ENCODE data around the gene ACTN4.

ACTN4 gene

GRCh38 chr19:38695832-38696728 is 48.6 kb downstream of the ACTN4 start:
- no peak for DNase-seq (ENCODE audit: low read depth)

GRCh38 chr19:38696729-38697055 is 49.2 kb downstream of the ACTN4 start:
- no peak for DNase-seq (ENCODE audit: low read depth)

GRCh38 chr19:38697197-38697596 is 49.7 kb downstream of the ACTN4 start:
- DNase-seq (ENCODE audit: low read depth), result no peak

- no peak for DNase-seq (ENCODE audit: low read depth)
These were observed 50.2 kb downstream of the ACTN4 start for GRCh38 chr19:38697641-38698071.

- no peak for DNase-seq (ENCODE audit: low read depth)
These were observed 51.0 kb downstream of the ACTN4 start for GRCh38 chr19:38698225-38699026.

GRCh38 chr19:38699027-38699346 is 51.5 kb downstream of the ACTN4 start:
- no peak for DNase-seq (ENCODE audit: low read depth)

- DNase-seq (ENCODE audit: low read depth), result no peak
These were observed 52.3 kb downstream of the ACTN4 start for GRCh38 chr19:38699647-38700349.

GRCh38 chr19:38700350-38700901 is 53.0 kb downstream of the ACTN4 start:
- DNase-seq (ENCODE audit: low read depth), result no peak

GRCh38 chr19:38700902-38701454 is 53.5 kb downstream of the ACTN4 start:
- no peak for DNase-seq (ENCODE audit: low read depth)

GRCh38 chr19:38701455-38702063 is 54.1 kb downstream of the ACTN4 start:
- no peak for DNase-seq (ENCODE audit: low read depth)

GRCh38 chr19:38702278-38702677 is 54.8 kb downstream of the ACTN4 start:
- DNase-seq (ENCODE audit: low read depth), result no peak

- DNase-seq (ENCODE audit: low read depth), result no peak
These were observed 56.1 kb downstream of the ACTN4 start for GRCh38 chr19:38703509-38703908.

GRCh38 chr19:38704488-38705026 is 57.1 kb downstream of the ACTN4 start:
- no peak for DNase-seq (ENCODE audit: low read depth)

- DNase-seq (ENCODE audit: low read depth), result no peak
These were observed 58.0 kb downstream of the ACTN4 start for GRCh38 chr19:38705197-38706019.

- no peak for DNase-seq (ENCODE audit: low read depth)
These were observed 59.5 kb downstream of the ACTN4 start for GRCh38 chr19:38706792-38707511.

- no peak for DNase-seq (ENCODE audit: low read depth)
These were observed 60.2 kb downstream of the ACTN4 start for GRCh38 chr19:38707512-38708114.

- no peak for DNase-seq (ENCODE audit: low read depth)
These were observed 61.1 kb downstream of the ACTN4 start for GRCh38 chr19:38708413-38709024.

GRCh38 chr19:38709119-38709518 is 61.7 kb downstream of the ACTN4 start:
- no peak for DNase-seq (ENCODE audit: low read depth)
